Activated CD4-positive, alpha-beta T cell treated with anti-CD3 and anti-CD28 coated beads, Interleukin-2, amount 50 U/mL, for 1 hour (primary cell): ENCODE measurements around the gene SHTN1.
A peak's percentile ranks its signal among the peaks of the same experiment; 100 is the strongest.

Source experiments
- DNase-seq: peaks from one replicate; pipeline ENCODE4 v3.0.0-alpha.2; 2020

The SHTN1 gene

GRCh38 chr10:117005026-117005526 is at the start of gene SHTN1:
Gene SHTN1, minus strand, starts transcription at chr10:117005187. Its CDS starts 108 bp downstream, at chr10:117005079.
- DNase-seq, result peak; percentile 7

DNA sequence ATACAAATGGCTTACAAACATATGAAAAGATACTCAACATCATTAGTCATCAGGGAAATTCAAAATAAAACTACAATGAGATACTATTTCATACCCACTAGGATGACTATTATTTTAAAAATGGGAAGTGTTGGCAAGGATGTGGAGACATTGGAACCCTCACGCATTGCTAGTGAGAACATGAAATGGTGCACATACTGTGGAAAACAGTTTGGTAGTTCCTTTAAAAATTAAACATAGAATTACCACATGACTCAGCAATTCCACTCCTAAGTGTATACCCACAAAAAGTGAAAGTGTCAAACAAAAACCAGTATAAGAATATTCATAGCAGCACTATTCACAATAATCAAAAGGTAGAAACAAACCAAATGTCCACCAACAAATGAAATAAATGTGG is 48.5 kb upstream of the SHTN1 start:
- DNase-seq, result no peak

- DNase-seq, result no peak
Observed at GRCh38 chr10:117047947-117048346, 43.0 kb upstream of the SHTN1 start.

GRCh38 chr10:117016266-117016665 is 11.3 kb upstream of the SHTN1 start:
- no peak for DNase-seq

DNA sequence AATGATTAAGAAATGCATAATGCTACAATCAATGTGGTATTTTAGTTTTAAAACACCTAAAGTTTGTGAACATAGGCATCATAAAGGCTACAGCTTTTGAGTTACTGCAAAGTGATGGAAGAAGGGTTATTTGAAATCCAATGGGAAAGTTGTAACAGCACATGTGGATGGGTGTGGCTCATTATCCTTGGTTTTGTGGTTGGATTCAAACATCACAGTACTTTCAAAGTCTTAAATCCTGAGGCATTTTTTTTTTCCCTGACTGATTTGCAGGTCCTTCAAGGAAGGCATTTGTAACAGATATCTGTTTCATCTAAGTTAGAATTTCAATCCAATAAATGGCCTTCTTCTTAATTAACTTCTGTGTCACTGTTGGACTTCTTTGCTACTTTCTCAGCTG is 9.8 kb upstream of the SHTN1 start:
- DNase-seq, result no peak

DNA sequence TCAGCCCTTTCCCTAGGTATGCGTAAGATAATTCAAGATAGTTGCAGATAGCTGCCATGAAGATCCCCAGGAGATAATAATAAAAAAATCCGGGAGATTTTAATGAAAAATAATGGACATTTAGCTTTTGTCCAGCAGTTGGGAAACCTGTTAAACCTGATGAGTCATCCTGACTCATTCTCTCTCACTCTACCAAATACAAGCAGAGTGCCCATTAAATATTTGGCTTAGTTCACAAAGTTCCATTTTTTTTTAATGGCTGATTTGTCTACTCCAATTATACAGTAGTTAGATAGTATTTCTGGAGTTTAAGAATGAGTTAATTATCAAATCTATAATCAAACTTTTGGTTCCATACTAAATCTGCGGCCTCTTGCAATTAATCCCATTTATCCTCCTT is 2.1 kb upstream of the SHTN1 start:
- no peak for DNase-seq

GRCh38 chr10:117005527-117006055 is 604 bp upstream of the SHTN1 start:
- no peak for DNase-seq

DNA sequence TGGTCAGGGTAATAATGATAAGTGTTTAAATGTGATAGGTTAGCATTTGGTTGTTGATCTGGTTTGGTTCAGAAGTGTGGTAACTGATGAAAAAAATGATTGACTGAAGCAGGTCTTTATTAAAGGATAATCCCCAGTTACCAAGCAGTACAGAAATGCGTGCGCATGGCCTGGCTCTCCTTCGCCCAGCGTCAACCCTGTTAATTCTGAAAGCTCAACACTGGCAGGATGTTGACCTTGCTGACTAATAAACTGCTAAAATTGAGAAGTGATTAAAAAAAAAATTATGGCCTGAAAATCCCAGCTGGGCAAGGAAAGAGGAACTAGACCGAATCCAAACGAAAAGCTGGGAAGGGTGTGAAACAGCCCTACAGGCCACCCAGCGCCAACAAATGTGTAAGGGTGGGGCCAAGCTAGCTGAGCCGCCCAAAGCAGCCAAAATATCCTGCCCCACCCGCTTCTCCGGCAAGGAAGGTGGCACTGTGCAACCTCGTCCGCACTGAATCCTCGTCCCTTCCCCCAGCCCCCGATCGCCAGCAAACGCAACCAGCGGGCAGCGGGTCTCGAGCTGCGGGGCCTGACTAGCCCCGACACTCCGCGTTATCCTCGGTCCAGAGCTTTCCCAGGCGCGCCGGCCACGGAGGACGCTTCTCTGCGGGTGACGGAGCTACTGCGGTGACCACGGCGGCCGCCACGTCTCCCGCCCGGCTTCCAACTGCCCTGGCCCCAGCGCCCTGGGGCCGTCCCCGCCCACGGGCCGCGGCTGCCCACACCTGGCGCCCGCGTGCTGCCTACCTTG is 561 bp downstream of the SHTN1 start:
- no peak for DNase-seq

- no peak for DNase-seq
Observed at GRCh38 chr10:117003336-117003735, 1.7 kb downstream of the SHTN1 start.

DNA sequence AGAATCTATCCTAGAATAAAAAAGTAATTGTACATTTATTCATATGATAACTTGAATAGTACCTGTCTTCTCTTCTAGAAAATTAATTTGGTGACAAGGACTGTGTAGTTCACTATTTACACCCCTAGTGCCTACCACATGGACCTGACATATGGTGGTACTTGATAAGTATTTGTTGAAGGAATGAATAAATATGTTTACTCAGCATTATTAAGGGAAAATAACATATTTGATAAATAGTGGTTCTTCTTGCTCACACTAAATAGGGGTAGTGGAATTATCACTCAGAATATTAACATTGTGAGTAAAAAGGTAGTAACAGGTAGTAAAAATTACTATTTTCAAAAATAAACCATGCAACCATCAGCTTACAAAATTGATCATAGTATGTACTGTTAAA is 2.8 kb downstream of the SHTN1 start:
- DNase-seq, result no peak

DNA sequence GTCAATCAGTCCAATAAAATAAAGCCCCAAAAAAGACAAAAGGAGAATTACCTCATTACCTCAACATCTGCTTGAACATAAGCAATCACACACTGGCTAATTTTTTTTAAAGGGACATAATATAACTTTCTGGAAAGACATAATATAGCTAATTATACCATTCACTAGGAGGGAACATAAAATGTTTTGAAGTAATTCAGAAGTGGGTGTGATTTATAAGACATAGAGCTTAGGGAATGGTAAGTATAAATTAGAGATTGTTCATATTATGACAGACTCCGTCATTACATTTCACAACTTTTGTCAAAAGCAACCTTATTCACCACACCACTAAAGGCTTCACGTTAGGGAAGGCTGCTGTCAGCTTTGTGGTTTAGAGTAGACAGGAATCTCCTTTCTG is 3.8 kb downstream of the SHTN1 start:
- no peak for DNase-seq

- no peak for DNase-seq
Observed at GRCh38 chr10:117000580-117000979, 4.4 kb downstream of the SHTN1 start.

DNA sequence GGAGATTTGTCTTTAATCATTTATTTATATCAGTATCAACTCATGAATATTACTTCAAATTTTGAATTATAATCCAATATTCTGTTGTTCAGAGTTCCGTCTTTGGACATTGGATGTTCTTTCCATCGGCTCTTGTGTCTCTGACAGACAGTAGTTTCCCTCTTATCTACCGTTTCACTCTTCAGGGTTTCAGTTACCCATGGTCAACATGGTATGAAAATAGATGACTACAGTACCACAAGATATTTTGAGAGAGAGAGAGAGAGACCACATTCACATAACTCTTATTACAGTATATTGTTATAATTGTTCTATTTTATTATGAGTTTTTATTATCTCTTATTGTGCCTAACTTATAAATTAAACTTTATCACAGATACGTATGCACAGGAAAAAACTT is 6.8 kb downstream of the SHTN1 start:
- DNase-seq, result no peak

- DNase-seq, result no peak
Observed at GRCh38 chr10:116997015-116997414, 8.0 kb downstream of the SHTN1 start.

GRCh38 chr10:116995648-116996047 is 9.3 kb downstream of the SHTN1 start:
- DNase-seq, result no peak

GRCh38 chr10:116994113-116994890 is 10.7 kb downstream of the SHTN1 start:
- no peak for DNase-seq

DNA sequence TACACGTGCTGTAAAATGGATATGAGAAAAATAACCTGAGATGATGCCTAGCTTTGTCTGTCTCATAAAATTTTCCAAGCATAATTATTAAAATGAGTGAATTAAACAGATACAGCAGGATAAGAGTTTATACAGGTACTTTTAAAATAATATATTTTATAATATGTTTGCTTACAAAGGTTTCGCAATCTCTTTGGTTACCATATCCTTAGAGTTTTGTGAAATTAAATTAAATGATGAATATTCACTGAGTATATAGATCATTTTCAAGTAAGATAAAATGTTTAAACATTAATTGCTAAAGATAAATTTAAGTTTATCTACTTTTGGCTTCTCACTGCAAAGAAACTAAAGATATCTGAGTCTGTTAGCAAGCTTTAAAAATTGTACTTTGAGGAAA is 11.4 kb downstream of the SHTN1 start:
- DNase-seq, result no peak

- DNase-seq, result no peak
Observed at GRCh38 chr10:116992183-116992582, 12.8 kb downstream of the SHTN1 start.

GRCh38 chr10:116990276-116990800 is 14.6 kb downstream of the SHTN1 start:
- no peak for DNase-seq

DNA sequence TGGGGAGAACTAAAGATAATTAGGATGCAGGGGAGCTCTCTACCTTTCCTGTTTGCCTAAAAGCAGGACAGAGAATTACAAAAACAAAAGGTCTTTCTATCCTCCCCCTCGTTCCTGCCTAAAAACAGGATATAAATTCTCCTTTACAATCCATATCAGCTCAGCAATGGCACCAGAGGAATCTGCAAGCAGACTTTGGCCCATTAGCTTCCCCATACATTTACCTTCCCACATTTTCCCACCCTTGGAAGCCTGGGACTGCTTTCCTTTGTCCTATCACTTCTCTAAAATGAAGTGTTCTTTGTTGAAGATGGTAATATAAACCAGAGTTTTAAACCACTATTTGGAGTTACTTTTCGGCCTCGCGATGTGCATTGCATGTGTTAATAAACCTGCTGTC is 15.5 kb downstream of the SHTN1 start:
- no peak for DNase-seq

DNA sequence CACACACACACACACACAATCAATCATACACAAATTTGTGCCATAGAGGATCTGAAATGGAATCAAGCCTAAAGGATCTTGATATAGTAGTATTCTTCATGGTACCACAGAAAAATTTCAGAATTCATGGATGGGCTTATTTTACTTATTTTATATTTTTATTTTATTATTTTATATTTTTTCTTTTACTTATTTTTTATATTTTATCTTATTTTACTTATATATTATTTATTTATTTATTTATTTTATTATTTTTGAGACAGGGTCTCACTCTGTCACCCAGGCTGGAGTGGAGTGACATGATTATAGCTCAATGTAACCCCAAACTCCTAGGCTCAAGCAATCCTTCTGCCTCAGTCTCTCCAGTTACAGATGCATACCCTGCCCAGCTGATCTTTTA is 16.7 kb downstream of the SHTN1 start:
- no peak for DNase-seq

GRCh38 chr10:116985611-116986010 is 19.4 kb downstream of the SHTN1 start:
- no peak for DNase-seq

- no peak for DNase-seq
Observed at GRCh38 chr10:116984202-116984990, 20.6 kb downstream of the SHTN1 start.
